Dedifferentiated amniotic fluid mesenchymal stem cell (primary cell): ENCODE data around the gene UQCRH.
"Not testable (repeated sequence)": the region's sequence is repeated elsewhere in the genome, so short reads cannot be mapped to it uniquely, and the experiment has no call there.

ENCODE experiments used
- DNase-seq: peaks from one replicate; pipeline ENCODE4 v3.0.0-alpha.2; 2016; ENCODE audit errors: extremely low spot score

UQCRH gene

GRCh38 chr1:46333300-46334029, 30.0 kb downstream of the UQCRH start:
- DNase-seq, result no peak

- DNase-seq, result no peak
Observed at GRCh38 chr1:46334030-46334384, 30.5 kb downstream of the UQCRH start.

GRCh38 chr1:46335081-46335480, 31.6 kb downstream of the UQCRH start:
- no peak for DNase-seq

- not testable (repeated sequence) for DNase-seq
Observed at GRCh38 chr1:46337409-46337808, 33.9 kb downstream of the UQCRH start.

DNA sequence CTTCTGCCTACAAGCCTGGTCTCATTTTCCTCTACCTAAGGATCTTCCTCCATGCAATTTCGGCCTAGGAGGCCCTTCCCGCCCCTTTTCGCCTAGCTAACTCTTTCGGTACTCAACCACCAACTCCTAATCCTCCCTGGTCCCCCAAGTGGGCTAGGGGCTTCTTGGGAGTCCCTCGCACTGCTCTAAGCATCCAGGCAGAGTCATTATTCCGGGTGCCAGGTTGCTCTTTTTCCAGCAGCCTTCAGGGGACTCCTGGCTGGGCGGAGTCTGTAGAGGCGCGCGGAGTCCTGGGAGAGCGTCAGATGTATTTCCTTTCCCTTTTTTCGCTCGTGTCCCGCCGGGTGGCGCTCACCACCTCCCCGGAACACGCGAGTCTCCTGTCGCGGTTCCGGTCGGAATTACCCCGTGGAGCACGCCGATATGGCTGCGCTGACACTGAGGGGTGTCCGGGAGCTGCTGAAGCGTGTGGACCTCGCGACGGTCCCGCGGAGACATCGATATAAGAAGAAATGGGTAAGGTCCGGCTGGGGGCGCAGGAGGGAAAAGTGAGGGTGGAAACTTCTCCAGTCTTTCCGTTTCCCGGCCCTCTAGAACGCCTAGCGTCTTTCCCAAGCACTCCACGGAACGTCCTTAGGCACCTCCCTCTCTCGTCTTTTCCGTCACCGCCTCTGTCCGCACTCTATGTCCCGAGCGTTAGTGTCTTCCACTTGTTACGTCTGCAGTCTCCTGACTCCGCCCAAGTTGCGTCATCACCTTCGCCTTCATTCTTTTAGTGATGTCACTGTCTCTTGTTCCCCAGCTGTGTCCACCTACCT, 37.1 kb downstream of the UQCRH start, which contains the start of gene NSUN4:
NSUN4 (plus strand) TSS at position 404 of the 818 bp plus-strand sequence; CDS start at position 424, 20 bp downstream.
- peak; percentile 94 for DNase-seq

DNA sequence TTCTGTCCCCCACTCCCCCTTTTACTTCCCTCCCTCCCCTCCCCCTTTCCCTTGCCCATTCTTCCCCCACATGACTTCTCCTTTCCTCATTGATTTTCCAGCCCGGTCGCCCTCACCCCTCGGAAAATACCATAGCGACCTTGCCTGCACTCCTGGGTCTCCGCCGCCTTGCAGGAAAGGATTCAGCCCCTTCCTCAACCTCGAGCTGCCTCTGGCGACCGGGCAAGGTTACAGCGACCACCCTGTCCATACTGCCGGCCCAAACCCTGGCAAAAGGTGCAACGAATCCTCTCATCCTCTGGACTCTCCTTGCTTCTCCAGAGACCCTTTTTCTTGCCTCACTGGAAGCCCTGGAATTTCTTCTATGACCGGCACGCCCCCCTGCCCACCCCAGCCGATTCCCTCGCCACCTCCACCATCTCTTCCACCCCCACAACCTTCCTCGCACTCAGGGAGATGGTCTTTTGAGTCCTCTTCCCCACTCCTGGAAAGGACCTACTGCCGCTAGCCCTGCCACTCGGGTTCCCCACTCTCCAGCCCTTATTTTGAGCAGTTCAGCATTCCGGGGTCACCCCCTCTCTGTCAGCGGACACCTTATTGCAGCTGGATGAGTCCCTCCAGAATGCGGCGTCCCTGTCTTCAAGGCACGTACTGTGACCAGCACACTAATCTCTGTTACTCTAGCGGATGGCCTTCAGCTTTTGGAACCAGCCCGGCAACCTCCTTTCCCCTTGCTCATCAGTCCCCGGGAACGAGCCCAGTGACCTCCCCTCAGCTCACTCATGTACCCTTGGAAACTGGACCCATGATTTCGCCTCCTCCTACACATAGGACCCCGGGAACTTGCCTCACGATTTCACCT, 38.0 kb downstream of the UQCRH start:
- no peak for DNase-seq

DNA sequence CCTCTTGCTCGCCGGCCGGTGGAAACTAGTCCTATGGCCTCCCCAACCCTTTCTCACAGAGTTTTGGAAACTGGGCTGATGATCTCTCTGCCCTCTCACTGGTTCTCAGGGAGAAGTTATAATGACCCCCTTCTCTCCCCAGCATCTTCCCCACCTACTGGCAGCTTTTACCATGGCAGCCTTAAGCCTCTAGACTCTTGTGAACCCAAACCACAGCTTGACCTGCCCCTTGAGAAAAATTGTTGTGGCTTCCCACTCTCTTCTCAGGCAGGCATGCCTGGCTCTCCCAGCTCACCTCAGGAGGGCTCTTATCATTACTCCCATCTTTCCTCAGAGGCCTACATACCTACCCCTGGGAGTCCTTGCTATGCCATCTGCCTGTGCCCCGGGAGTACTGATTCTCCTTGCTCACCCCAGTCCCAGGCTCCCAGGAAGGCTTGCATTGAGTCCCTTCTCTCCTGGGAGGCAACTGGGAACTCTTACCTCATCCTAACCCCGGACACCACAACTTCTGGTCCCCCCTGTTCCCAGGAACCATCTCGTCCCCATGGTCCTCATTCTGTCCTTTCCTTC, 38.7 kb downstream of the UQCRH start:
- DNase-seq, result no peak

DNA sequence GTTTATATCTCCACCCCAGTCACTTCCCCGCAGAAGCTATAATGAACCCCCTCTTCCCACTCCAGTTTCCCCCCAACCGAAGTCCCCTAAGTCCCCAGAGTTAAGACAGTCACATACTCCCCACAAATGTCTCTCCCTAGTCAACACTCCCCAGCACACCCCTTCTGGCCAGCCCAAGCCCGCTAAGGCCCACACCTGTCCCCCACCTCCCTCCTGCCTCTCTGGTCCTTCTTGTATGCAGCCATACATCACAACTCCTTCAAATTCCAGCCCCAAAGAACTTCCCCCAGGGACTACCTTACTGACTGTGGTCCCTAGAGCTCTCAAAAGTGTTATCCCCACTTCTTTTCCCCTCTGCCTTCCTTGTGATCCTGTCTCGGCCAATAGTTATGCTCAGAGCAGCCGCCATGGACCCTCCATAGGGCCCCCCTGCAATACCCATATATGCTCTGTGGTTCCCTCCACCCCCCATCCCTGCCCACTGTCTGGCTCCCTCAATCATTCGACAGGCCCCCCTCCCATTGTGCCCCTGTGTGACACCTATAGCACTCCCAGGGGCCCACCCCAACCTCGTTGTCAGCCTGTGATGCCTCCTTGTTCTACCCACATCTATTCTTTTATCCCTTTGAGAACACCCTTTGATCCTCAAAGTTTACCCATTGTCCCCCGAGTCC, 39.3 kb downstream of the UQCRH start:
- no peak for DNase-seq

- DNase-seq, result no peak
Observed at GRCh38 chr1:46343351-46343695, 39.8 kb downstream of the UQCRH start.

DNA sequence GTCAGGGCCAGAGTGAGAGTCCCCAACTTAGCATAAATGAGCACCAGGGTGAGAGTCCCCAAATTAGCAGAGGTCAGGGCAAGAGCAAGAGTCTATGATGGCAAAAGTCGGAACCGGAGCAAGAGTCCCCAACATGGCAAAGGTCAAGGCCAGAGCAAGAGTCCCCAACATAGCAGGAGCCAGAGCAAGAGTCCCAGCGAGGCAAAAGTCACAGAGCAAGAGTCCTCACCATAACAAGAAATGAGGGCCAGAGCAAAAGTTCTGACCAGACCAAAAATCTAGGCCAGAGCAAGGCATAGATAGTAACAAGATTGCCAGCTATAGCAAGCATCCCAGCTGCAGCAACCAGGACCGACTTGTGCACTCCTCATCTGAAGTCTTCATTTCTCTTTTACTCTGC, 40.2 kb downstream of the UQCRH start:
- DNase-seq, result no peak

DNA sequence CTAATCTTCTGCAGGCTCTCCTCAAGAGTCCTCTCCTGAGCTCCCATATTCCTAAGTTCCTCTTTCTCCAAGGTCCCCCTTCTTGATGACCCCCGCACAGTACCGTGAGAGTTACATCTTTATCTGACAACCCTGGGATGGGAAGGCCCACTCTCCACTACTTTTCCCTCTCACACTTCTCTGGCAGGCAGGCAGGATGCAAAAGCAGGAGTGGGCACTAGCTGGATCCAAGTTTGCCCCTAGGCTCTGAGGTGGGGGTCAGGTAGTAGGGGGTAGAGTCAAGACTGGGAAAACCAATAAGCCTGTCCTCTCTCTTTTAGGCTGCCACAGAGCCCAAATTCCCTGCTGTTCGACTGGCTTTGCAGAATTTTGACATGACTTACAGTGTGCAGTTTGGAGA, 41.0 kb downstream of the UQCRH start:
- DNase-seq, result no peak

DNA sequence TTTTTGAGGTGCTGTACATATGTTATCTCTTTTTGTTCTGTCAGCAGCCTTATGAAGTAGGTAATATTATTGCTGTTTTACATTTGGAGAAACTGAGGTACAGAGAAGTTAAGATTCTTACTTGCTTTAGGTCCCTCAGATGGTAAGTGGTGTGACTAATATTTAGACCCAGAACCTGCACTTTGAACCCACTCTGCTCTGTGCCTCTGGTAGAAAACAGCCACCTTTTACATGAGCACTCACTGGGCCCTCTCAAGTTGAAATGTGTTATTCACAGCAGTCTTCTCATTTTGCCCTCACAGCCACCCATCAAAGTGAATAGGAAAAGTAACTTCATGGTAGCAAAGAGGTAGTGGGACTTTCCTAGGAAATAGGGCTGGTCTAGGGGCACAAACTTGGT, 41.8 kb downstream of the UQCRH start:
- no peak for DNase-seq

DNA sequence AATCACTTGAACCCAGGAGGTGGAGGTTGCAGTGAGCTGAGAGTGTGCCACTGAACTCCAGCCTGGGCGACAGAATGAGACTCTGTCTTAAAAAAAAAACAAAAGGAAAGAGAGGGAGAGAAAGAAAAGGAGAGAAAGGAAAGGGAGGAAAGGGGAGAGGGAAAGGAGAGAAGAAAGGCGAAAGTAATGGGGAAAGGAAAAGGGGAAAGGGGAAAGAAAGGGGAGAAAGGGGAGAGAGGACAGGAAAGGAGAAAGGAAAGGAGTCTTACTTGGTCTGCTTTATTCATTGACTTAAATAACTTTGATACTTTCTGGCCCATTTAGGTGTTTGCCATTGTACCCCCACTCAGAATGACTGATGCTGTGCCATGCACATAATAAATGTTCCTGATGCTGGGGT, 48.9 kb downstream of the UQCRH start:
- DNase-seq, result no peak

DNA sequence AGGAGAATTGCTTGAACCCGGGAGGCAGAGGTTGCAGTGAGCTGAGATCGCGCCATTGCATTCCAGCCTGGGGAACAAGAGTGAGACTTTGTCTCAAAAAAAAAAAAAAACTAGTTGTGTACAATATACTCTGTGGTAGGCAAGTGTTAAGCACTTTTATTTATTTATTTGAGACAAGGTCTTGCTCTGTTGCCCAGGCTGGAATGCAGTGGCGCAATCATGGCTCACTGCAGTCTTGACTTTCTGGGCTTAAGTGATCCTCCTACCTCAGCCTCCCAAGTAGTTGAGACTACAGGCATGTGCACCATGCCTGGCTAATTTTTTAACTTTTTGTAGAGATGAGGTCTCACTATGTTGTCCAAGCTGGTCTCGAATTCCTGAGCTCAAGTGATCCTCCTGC, 52.4 kb downstream of the UQCRH start:
- not testable (repeated sequence) for DNase-seq

- no peak for DNase-seq
Observed at GRCh38 chr1:46362158-46362557, 58.7 kb downstream of the UQCRH start.

DNA sequence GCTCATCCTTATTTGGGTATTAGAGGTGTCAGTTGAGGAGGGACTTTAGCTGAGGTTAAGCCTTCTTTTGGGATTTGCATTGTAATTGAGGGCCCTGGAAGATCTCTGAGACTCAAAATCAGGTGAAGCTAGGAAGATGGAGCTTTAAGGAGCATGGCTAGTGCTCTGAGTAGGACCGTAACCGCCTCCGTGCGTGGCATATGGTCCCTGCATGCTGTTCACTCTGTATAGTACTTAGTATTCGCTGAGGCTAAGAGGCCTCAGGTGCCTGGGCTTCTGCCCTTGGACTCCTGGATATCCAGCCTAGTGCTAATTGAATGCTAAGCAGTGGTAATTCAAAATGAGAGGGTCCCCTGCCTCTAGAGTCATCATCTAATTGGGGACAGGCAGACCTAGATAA, 59.6 kb downstream of the UQCRH start:
- no peak for DNase-seq

DNA sequence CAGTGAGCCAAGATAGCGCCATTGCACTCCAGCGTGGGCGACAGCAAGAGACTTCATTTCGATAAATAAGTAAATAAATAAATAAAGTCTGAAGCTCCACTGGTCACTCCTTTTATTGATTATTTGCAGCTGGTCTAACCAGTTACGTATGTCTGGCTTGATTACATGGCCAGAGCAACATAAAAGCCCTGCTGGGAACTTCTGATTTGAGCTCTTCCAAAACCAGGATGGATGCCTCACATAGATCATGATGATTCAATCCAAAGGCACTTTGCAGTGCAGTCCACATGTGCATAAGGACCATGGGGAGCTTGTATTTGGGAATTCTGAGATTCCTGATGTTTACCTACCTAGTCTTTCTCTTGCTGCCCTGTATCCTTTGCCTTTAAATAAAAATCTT, 61.1 kb downstream of the UQCRH start:
- peak; percentile 11 for DNase-seq

DNA sequence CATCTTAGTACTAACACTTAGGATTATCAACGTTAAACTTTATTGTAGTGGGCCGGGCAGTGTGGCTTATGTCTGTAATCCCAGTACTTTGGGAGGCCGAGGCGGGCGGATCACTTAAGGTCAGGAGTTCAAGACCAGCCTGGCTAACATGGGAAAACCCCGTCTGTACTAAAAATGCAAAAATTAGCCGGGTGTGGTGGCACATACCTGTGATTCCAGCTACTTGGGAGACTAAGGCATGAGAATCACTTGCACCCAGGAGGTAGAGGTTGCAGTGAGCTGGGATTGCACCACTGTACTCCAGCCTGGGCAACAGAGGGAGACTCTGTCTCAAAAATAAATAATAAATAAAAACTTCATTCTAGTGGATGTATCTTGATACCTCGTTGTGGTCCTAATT, 62.3 kb downstream of the UQCRH start:
- not testable (repeated sequence) for DNase-seq
